Measurements from ENCODE around the gene CHCHD1. TPM values are rescaled to one million over a fixed set of nuclear protein-coding genes. Genes with fewer than 3 reads are reported as not detected.

CHCHD1 gene
- total RNA-seq, 2 donors from 2014 or later: 37.6 to 49.3 TPM

DNA sequence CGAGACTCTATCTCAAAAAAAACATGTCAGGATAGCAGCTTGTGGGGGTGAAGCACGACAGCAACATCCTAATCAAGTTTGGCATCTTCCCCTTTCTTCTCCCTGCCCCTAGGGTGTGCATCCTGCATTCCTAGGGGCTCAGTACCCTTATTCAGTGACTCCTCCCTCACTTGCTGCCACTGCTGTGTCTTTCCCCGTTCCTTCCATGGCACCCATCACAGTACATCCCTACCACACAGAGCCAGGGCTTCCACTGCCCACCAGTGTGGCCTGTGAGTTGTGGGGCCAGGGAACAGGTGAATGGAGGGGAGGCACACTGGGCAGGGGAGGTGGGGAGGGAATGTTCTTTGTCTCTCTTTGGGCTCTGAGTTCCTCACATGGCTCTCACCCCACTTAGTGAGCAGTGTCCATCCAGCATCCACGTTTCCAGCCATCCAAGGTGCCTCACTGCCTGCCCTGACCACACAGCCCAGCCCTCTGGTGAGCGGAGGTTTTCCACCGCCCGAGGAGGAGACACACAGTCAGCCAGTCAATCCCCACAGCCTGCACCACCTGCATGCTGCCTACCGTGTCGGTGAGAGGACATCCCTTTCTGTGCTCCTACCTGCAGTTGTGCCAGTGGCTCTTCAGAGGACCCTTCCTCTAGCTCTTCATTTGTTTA lies 18.2 kb downstream of the CHCHD1 start:
- Mint-ChIP-seq H3K27me3 (ENCODE audit: insufficient read depth) (no peaks in the 10 kb centered on the region), H3K4me1 (no peaks in the 10 kb centered on the region), H3K9me3 (no peaks in the 10 kb centered on the region), H3K4me3 (no peak overlapping the region), H3K27ac (no peak overlapping the region), H3K36me3 (ENCODE audit: low read depth) (peaks cover 50% of the 10 kb centered on the region)
- H3K27me3 ChIP-seq (ENCODE audit: control insufficient read depth, insufficient read depth, low read length, poor library complexity, severe bottlenecking): no peaks in the 10 kb centered on the region
- WGBS, 2 experiments (ENCODE audit: insufficient coverage in 1 of 2, insufficient read length in 1 of 2): 87 to 93% methylated on average over 3 to 9 of the region's 9 CpGs
- no peak overlapping the region for H3K27ac ChIP-seq (ENCODE audit: low read depth, low read length)
- no peaks in the 10 kb centered on the region for H3K4me1 ChIP-seq (ENCODE audit: control insufficient read depth, insufficient read depth, low read length)
- H3K9me3 ChIP-seq (ENCODE audit: control insufficient read depth, low read length): no peaks in the 10 kb centered on the region
- H3K4me3 ChIP-seq (ENCODE audit: low read length): no peak overlapping the region
- H3K9ac ChIP-seq (ENCODE audit: extremely low read depth, low read length, poor library complexity, severe bottlenecking): no peak overlapping the region
- no peak for DNase-seq
- TF ChIP-seq, protein P1, sequence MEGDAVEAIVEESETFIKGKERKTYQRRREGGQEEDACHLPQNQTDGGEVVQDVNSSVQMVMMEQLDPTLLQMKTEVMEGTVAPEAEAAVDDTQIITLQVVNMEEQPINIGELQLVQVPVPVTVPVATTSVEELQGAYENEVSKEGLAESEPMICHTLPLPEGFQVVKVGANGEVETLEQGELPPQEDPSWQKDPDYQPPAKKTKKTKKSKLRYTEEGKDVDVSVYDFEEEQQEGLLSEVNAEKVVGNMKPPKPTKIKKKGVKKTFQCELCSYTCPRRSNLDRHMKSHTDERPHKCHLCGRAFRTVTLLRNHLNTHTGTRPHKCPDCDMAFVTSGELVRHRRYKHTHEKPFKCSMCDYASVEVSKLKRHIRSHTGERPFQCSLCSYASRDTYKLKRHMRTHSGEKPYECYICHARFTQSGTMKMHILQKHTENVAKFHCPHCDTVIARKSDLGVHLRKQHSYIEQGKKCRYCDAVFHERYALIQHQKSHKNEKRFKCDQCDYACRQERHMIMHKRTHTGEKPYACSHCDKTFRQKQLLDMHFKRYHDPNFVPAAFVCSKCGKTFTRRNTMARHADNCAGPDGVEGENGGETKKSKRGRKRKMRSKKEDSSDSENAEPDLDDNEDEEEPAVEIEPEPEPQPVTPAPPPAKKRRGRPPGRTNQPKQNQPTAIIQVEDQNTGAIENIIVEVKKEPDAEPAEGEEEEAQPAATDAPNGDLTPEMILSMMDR (conservative IDR thresholded peaks at IDR 0.05): no peak
- H3K36me3 ChIP-seq (ENCODE audit: control insufficient read depth, insufficient read depth, low read length): peaks cover 80% of the 10 kb centered on the region

DNA sequence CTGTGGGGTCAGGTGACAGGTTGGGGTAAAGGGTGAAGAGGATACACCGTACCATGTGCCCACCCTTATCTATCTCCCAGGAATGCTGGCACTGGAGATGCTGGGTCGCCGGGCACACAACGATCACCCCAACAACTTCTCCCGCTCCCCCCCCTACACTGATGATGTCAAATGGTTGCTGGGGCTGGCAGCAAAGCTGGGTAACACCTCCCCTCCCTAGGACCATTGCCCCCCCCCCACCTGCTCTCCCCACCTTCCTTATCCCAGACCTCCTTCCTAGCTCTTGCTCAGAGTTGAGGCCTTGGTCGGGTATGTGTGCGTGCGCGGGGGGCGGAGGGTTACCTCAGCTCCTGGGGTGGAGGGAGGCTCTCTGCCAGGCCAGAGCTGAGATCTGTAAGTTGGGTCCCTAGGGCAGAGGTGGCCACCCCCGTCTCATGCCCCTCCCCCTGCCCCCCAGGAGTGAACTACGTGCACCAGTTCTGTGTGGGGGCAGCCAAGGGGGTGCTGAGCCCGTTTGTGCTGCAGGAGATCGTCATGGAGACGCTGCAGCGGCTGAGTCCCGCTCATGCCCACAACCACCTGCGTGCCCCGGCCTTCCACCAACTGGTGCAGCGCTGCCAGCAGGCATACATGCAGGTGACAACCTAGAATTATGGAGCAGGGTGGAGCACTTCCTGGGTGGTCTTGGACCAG lies 18.9 kb downstream of the CHCHD1 start:
- DNase-seq: no peak
- H3K27me3 ChIP-seq (ENCODE audit: control insufficient read depth, insufficient read depth, low read length, poor library complexity, severe bottlenecking): no peaks in the 10 kb centered on the region
- no peak overlapping the region for H3K4me3 ChIP-seq (ENCODE audit: low read length)
- H3K36me3 Mint-ChIP-seq (ENCODE audit: low read depth): peaks cover 50% of the 10 kb centered on the region
- no peaks in the 10 kb centered on the region for H3K9me3 Mint-ChIP-seq
- no peak overlapping the region for H3K27ac Mint-ChIP-seq
- H3K9ac ChIP-seq (ENCODE audit: extremely low read depth, low read length, poor library complexity, severe bottlenecking): no peak overlapping the region
- H3K4me3 Mint-ChIP-seq: no peak overlapping the region
- H3K4me1 ChIP-seq (ENCODE audit: control insufficient read depth, insufficient read depth, low read length): no peaks in the 10 kb centered on the region
- H3K4me1 Mint-ChIP-seq: no peaks in the 10 kb centered on the region
- no peaks in the 10 kb centered on the region for H3K27me3 Mint-ChIP-seq (ENCODE audit: insufficient read depth)
- no peak overlapping the region for H3K27ac ChIP-seq (ENCODE audit: low read depth, low read length)
- 93 to 100% methylated on average over 5 to 19 of the region's 20 CpGs for WGBS, 2 experiments (ENCODE audit: insufficient coverage in 1 of 2, insufficient read length in 1 of 2)
- H3K36me3 ChIP-seq (ENCODE audit: control insufficient read depth, insufficient read depth, low read length): peaks cover 79% of the 10 kb centered on the region
- H3K9me3 ChIP-seq (ENCODE audit: control insufficient read depth, low read length): no peaks in the 10 kb centered on the region
- TF ChIP-seq, protein P1 (conservative IDR thresholded peaks at IDR 0.05): no peak

DNA sequence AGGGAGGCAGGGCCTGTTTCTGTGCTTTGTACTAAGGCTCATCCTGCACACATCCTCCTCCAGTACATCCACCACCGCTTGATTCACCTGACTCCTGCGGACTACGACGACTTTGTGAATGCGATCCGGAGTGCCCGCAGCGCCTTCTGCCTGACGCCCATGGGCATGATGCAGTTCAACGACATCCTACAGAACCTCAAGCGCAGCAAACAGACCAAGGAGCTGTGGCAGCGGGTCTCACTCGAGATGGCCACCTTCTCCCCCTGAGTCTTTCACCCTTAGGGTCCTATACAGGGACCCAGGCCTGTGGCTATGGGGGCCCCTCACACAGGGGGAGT lies 19.4 kb downstream of the CHCHD1 start:
- WGBS, 2 experiments (ENCODE audit: insufficient coverage in 1 of 2, insufficient read length in 1 of 2): 93 to 95% methylated on average over 10 to 13 of the region's 13 CpGs
- H3K27ac Mint-ChIP-seq: no peak overlapping the region
- TF ChIP-seq, protein P1 (conservative IDR thresholded peaks at IDR 0.05): no peak

More for the DNA sequence above, 19.4 kb downstream of the CHCHD1 start:
- DNase-seq: no peak
- Histone ChIP-seq H3K36me3 (ENCODE audit: control insufficient read depth, insufficient read depth, low read length) (peaks cover 80% of the 10 kb centered on the region), H3K27ac (ENCODE audit: low read depth, low read length) (no peak overlapping the region), H3K9ac (ENCODE audit: extremely low read depth, low read length, poor library complexity, severe bottlenecking) (no peak overlapping the region), H3K9me3 (ENCODE audit: control insufficient read depth, low read length) (no peaks in the 10 kb centered on the region), H3K27me3 (ENCODE audit: control insufficient read depth, insufficient read depth, low read length, poor library complexity, severe bottlenecking) (no peaks in the 10 kb centered on the region), H3K4me3 (ENCODE audit: low read length) (no peak overlapping the region), H3K4me1 (ENCODE audit: control insufficient read depth, insufficient read depth, low read length) (no peaks in the 10 kb centered on the region)
- H3K27me3 Mint-ChIP-seq (ENCODE audit: insufficient read depth): no peaks in the 10 kb centered on the region
- no peak overlapping the region for H3K4me3 Mint-ChIP-seq
- no peaks in the 10 kb centered on the region for H3K9me3 Mint-ChIP-seq
- H3K36me3 Mint-ChIP-seq (ENCODE audit: low read depth): peaks cover 50% of the 10 kb centered on the region
- H3K4me1 Mint-ChIP-seq: no peaks in the 10 kb centered on the region

All from endodermal cell (in vitro differentiated cells).